GM12872 (cell line): Measurements from ENCODE around the gene CTDSPL.

ENCODE experiments used
- TF ChIP-seq, protein P1 (sequence below): IDR thresholded peaks from 3 replicates; pipeline ENCODE4 v1.5.1; 2011; ENCODE audit warnings: low read depth, mild to moderate bottlenecking, low read length, moderate library complexity; ENCODE audit not compliant: insufficient read depth

CTDSPL gene

DNA sequence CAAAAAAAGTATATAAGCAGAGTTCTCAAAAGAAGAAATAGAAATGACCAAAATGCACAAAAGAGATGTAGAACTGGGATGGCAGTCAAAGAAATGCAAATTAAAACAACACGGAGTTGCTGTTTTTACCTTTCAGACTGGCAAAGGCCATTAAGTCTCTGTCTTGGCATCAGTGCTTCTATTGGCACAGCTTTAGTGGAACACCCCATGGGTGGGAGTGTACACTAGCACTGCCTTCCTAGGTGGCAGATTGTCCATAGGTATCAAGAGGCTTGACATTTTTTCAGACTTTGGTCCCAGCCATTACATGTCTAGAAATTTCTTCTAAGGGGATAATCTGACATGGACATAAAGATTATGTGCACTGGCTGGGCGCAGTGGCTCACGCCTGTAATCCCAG, 70.8 kb downstream of the CTDSPL start:
- TF ChIP-seq, protein P1, sequence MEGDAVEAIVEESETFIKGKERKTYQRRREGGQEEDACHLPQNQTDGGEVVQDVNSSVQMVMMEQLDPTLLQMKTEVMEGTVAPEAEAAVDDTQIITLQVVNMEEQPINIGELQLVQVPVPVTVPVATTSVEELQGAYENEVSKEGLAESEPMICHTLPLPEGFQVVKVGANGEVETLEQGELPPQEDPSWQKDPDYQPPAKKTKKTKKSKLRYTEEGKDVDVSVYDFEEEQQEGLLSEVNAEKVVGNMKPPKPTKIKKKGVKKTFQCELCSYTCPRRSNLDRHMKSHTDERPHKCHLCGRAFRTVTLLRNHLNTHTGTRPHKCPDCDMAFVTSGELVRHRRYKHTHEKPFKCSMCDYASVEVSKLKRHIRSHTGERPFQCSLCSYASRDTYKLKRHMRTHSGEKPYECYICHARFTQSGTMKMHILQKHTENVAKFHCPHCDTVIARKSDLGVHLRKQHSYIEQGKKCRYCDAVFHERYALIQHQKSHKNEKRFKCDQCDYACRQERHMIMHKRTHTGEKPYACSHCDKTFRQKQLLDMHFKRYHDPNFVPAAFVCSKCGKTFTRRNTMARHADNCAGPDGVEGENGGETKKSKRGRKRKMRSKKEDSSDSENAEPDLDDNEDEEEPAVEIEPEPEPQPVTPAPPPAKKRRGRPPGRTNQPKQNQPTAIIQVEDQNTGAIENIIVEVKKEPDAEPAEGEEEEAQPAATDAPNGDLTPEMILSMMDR: no peak

DNA sequence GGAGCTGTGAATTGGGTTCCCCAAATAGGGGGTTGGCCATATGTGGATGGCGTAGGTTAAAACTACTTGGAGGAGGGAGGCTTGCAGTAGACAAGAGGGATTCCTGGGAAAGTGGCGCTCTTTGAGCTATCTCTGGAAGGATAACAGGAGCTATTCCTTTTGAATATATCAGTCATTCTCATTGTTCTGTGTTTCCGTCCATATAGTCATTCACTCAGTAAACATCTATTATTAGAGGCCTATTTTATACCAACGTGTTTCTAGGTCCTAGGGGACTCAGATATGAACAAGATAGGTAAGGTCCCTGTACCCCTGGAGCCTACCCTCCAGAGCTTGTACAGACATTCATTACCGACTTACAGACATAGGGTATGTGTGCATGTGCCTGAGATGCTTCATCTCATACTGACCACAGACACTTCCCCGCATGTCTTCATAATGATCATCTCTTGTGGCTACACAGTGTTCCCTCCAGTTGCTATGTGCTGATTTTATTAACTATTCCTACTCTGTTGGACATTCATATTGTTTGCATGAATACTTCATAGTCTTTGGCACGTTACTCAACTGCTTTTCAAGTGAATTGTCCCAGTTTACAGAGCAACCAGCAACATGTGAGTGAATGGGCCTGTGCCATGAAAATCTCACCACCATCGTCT, 73.1 kb downstream of the CTDSPL start:
- TF ChIP-seq, protein P1: no peak

DNA sequence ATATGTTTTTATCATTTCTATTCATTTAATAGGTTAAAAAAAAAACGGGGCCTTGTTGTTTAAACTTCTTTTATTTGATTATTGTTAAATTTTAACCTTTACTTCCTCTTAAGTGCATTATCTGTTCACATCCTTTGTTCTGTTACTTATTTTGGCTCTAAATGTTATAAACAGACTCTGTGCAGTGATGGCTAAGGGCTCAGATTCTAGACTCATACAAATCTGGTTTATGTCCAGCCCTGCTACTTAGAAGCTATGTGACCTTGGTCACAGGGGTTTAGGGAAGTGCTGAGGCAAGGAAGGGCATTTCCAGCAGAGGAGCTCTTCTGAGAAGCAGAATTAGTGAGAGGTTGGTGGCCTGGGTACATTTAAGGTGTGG, 73.6 kb downstream of the CTDSPL start:
- TF ChIP-seq, protein P1: no peak

DNA sequence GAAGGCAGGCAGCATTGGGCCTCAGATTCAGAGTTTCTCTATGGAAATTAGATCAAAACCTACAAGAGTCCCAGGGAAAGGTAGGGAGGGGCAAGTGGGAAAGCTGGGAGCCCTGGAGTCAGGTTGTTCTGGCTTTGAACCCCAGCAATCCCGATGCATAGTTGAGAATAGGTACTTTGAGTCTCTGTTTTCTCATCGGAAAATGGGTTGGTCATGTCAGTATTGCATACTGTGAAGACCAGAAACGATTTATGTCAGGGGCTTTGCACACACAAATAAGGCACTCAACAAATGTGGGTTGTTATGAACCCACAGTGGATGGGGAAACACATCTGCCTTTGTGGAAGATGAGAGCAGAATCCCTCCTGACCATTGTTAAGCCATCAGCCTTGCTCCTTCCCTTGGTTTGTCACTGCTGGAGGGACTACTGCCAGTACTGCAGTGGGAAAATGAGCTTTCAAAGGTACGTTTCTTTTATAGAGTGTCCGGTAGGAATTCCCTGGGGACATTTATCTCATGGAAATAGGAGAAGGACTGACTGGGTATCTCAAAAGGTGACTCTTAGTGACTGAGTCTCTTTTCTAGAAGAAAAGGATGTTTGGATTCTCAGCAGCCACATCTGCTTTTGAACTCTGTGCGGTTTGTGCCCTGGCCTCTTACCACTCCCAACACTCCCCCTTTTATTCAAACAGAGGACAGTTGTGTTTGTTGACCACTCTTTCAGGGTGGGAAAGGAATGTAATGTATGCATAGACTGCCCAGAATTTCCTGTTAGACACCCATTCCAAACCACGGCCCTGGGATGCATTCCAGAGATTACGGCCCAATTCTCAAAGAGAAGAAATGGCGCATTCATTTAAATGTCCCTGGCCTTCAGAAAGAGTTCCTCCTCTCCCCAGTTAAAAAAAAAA, 74.3 kb downstream of the CTDSPL start:
- TF ChIP-seq, protein P1: no peak

DNA sequence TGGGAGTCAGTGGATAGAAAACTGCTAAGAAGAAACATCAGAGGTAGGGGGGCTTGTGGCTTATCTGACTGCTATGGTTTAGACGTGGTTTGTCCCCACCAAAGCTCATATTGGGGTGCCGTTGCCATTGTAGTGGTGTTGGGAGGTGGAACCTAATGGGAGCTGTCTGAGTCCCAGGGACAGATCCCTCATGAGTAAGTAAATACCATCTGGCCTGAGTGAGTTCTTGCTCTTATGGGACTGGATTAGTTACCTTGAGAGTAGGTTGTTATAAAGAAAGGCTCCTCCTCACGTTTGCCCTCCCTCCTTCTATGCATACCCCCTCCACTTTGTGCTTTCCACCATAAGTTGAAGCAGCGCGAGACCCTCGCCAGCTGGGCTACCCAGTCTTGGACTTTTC, 75.5 kb downstream of the CTDSPL start:
- TF ChIP-seq, protein P1: no peak

DNA sequence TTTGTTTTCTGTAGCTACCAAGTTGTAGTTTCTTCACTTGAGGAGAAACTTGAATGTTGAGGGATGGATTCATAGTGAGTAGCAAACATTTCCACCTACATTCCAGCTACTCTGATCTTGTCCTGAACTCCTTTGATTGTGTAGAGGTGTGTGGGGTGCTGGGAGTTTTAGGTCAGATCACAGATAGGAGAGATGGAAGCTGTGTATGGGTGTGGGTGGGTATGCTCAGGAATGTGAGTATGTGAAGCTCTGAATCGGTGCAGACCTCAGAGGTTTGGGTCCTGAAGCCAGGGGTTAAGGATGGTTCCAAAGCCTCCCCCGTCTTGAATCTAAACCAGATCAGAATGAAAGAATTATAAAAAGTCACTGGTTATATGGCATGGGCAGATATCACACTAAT, 76.3 kb downstream of the CTDSPL start:
- TF ChIP-seq, protein P1: no peak

DNA sequence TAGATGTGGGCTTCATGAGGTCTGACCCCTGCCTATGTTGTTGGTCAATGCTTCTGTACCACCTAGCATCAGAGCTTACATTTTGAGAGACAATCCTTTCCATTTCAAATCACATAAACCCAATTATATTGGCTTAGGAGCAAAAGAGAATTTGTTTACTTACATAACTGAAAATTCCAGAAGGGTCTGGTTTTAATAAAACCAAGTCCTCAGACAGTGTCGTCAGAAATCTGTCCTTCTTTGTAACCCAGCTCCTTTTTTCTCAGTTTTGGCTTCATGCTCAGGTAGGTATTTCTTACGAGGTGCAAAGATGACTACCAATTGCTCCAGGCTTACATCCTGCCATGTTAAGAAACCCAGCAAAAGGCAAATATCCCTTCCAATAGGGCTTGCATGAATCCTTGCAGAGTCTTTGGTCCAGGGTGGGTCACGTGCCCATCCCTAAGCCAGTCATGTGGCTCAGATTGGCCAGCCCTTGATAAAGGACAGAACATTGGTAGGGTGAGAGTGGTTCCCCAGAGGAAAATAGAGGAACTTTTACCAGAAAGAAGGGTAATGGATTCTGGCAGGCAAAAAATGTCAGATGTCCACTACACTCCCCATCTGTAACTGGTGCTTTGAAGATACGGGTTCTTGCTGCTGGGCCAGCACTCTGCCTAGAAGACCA, 78.7 kb downstream of the CTDSPL start:
- TF ChIP-seq, protein P1: no peak
